ENCODE results near the gene FGF22. TPM values are rescaled to one million over a fixed set of nuclear protein-coding genes. Genes with fewer than 3 reads are reported as not detected.

FGF22 gene
- total and polyA plus RNA-seq, 10 of the 15 experiments (the other 5 are each of a cell fraction or from before 2014, with no cell fraction given) = 0.05 TPM; not detected in 9

Other genes with a start within 250 kb of the FGF22 start
Only the 7 nearest of the 20 such genes appear.
- gene BSG, start 67.3 kb upstream of the FGF22 start, total RNA-seq (2014; rRNA removed) = 209 and 247 TPM in 2 replicates
- gene BSG, start 67.3 kb upstream of the FGF22 start, total RNA-seq (2014; rRNA removed; fragmentation: Illumina TruSeq; extraction: Trizol) = 53.5 and 64.8 TPM in 2 replicates
- gene BSG, start 67.3 kb upstream of the FGF22 start, total RNA-seq (2021) = 244 and 253 TPM in 2 replicates
- gene BSG, start 67.3 kb upstream of the FGF22 start, polyA plus RNA-seq (2011; rRNA removed) = 66.3 and 248 TPM in 2 replicates
- 22.1 and 60.8 TPM in 2 replicates for gene BSG, start 67.3 kb upstream of the FGF22 start, polyA plus RNA-seq (2014; fragmentation: Illumina TruSeq; extraction: Trizol)
- 1 to 10 TPM; 2.8 to 9.5 TPM for gene BSG, start 67.3 kb upstream of the FGF22 start, polyA plus RNA-seq (2014; fragmentation: Nextera tagmentation; extraction: Ambion mirVana)
- gene BSG, start 67.3 kb upstream of the FGF22 start, polyA plus RNA-seq (2014; rRNA removed) = 151 and 202 TPM in 2 replicates
- gene BSG, start 67.3 kb upstream of the FGF22 start, polyA plus RNA-seq (2016; fragmentation: Nextera tagmentation; extraction: Ambion mirVana) = 100 to 1,000 TPM; 288 to 297 TPM
- gene HCN2, start 50.0 kb upstream of the FGF22 start, total RNA-seq (2014; rRNA removed) = 0.11 TPM in 1 of 2 replicates, not detected in the other
- 0.04 TPM in 1 of 2 replicates, not detected in the other for gene HCN2, start 50.0 kb upstream of the FGF22 start, total RNA-seq (2014; rRNA removed; fragmentation: Illumina TruSeq; extraction: Trizol)
- 0.45 and 0.54 TPM in 2 replicates for gene HCN2, start 50.0 kb upstream of the FGF22 start, total RNA-seq (2021)
- gene HCN2, start 50.0 kb upstream of the FGF22 start, polyA plus RNA-seq (2011; rRNA removed) = 0.05 TPM in 1 of 2 replicates, not detected in the other
- gene HCN2, start 50.0 kb upstream of the FGF22 start, polyA plus RNA-seq (2014; fragmentation: Illumina TruSeq; extraction: Trizol) = 0.01 TPM in 1 of 2 replicates, not detected in the other
- gene HCN2, start 50.0 kb upstream of the FGF22 start, polyA plus RNA-seq (2014; fragmentation: Nextera tagmentation; extraction: Ambion mirVana) = not detected
- gene HCN2, start 50.0 kb upstream of the FGF22 start, polyA plus RNA-seq (2014; rRNA removed) = 0.09 and 0.13 TPM in 2 replicates
- gene HCN2, start 50.0 kb upstream of the FGF22 start, polyA plus RNA-seq (2016; fragmentation: Nextera tagmentation; extraction: Ambion mirVana) = not detected
- gene POLRMT, start 6.3 kb upstream of the FGF22 start, total RNA-seq (2014; rRNA removed) = 36.5 and 42.8 TPM in 2 replicates
- gene POLRMT, start 6.3 kb upstream of the FGF22 start, total RNA-seq (2014; rRNA removed; fragmentation: Illumina TruSeq; extraction: Trizol) = 22.0 and 22.8 TPM in 2 replicates
- 57.6 and 59.8 TPM in 2 replicates for gene POLRMT, start 6.3 kb upstream of the FGF22 start, total RNA-seq (2021)
- 16.6 and 54.0 TPM in 2 replicates for gene POLRMT, start 6.3 kb upstream of the FGF22 start, polyA plus RNA-seq (2011; rRNA removed)
- gene POLRMT, start 6.3 kb upstream of the FGF22 start, polyA plus RNA-seq (2014; fragmentation: Illumina TruSeq; extraction: Trizol) = 7.3 and 30.8 TPM in 2 replicates
- 10 to 100 TPM in 1 of 2 experiments, 1 to 10 TPM in 1; 9.9 to 27.9 TPM for gene POLRMT, start 6.3 kb upstream of the FGF22 start, polyA plus RNA-seq (2014; fragmentation: Nextera tagmentation; extraction: Ambion mirVana)
- gene POLRMT, start 6.3 kb upstream of the FGF22 start, polyA plus RNA-seq (2014; rRNA removed) = 38.4 and 52.6 TPM in 2 replicates
- 10 to 100 TPM; 28.1 to 44.7 TPM for gene POLRMT, start 6.3 kb upstream of the FGF22 start, polyA plus RNA-seq (2016; fragmentation: Nextera tagmentation; extraction: Ambion mirVana)
- gene RNF126, start 23.3 kb downstream of the FGF22 start, total RNA-seq (2014; rRNA removed) = 81.3 and 100 TPM in 2 replicates
- 13.5 and 19.2 TPM in 2 replicates for gene RNF126, start 23.3 kb downstream of the FGF22 start, total RNA-seq (2014; rRNA removed; fragmentation: Illumina TruSeq; extraction: Trizol)
- 78.3 and 90.2 TPM in 2 replicates for gene RNF126, start 23.3 kb downstream of the FGF22 start, total RNA-seq (2021)
- gene RNF126, start 23.3 kb downstream of the FGF22 start, polyA plus RNA-seq (2011; rRNA removed) = 4.5 and 8.9 TPM in 2 replicates
- gene RNF126, start 23.3 kb downstream of the FGF22 start, polyA plus RNA-seq (2014; fragmentation: Illumina TruSeq; extraction: Trizol) = 0.90 and 5.2 TPM in 2 replicates
- under 1 TPM; 0.45 to 0.73 TPM for gene RNF126, start 23.3 kb downstream of the FGF22 start, polyA plus RNA-seq (2014; fragmentation: Nextera tagmentation; extraction: Ambion mirVana)
- 84.2 and 98.4 TPM in 2 replicates for gene RNF126, start 23.3 kb downstream of the FGF22 start, polyA plus RNA-seq (2014; rRNA removed)
- 10 to 100 TPM; 81.9 to 85.7 TPM for gene RNF126, start 23.3 kb downstream of the FGF22 start, polyA plus RNA-seq (2016; fragmentation: Nextera tagmentation; extraction: Ambion mirVana)
- gene FSTL3, start 36.5 kb downstream of the FGF22 start, total RNA-seq (2014; rRNA removed) = 10.2 and 10.3 TPM in 2 replicates
- 4.3 and 4.5 TPM in 2 replicates for gene FSTL3, start 36.5 kb downstream of the FGF22 start, total RNA-seq (2014; rRNA removed; fragmentation: Illumina TruSeq; extraction: Trizol)
- gene FSTL3, start 36.5 kb downstream of the FGF22 start, total RNA-seq (2021) = 10.9 and 12.0 TPM in 2 replicates
- 8.4 and 13.5 TPM in 2 replicates for gene FSTL3, start 36.5 kb downstream of the FGF22 start, polyA plus RNA-seq (2011; rRNA removed)
- gene FSTL3, start 36.5 kb downstream of the FGF22 start, polyA plus RNA-seq (2014; fragmentation: Illumina TruSeq; extraction: Trizol) = 2.4 and 2.7 TPM in 2 replicates
- gene FSTL3, start 36.5 kb downstream of the FGF22 start, polyA plus RNA-seq (2014; fragmentation: Nextera tagmentation; extraction: Ambion mirVana) = under 1 TPM; 0.42 to 0.79 TPM
- 10.5 and 12.5 TPM in 2 replicates for gene FSTL3, start 36.5 kb downstream of the FGF22 start, polyA plus RNA-seq (2014; rRNA removed)
- 1 to 10 TPM; 2.4 TPM for gene FSTL3, start 36.5 kb downstream of the FGF22 start, polyA plus RNA-seq (2016; fragmentation: Nextera tagmentation; extraction: Ambion mirVana)
- not detected in 2 replicates for gene PRSS57, start 55.6 kb downstream of the FGF22 start, total RNA-seq (2014; rRNA removed)
- not detected in 2 replicates for gene PRSS57, start 55.6 kb downstream of the FGF22 start, total RNA-seq (2014; rRNA removed; fragmentation: Illumina TruSeq; extraction: Trizol)
- not detected in 2 replicates for gene PRSS57, start 55.6 kb downstream of the FGF22 start, total RNA-seq (2021)
- not detected in 2 replicates for gene PRSS57, start 55.6 kb downstream of the FGF22 start, polyA plus RNA-seq (2011; rRNA removed)
- gene PRSS57, start 55.6 kb downstream of the FGF22 start, polyA plus RNA-seq (2014; fragmentation: Illumina TruSeq; extraction: Trizol) = not detected in 2 replicates
- not detected for gene PRSS57, start 55.6 kb downstream of the FGF22 start, polyA plus RNA-seq (2014; fragmentation: Nextera tagmentation; extraction: Ambion mirVana)
- not detected in 2 replicates for gene PRSS57, start 55.6 kb downstream of the FGF22 start, polyA plus RNA-seq (2014; rRNA removed)
- not detected for gene PRSS57, start 55.6 kb downstream of the FGF22 start, polyA plus RNA-seq (2016; fragmentation: Nextera tagmentation; extraction: Ambion mirVana)
- 0.38 and 0.62 TPM in 2 replicates for gene PALM, start 69.1 kb downstream of the FGF22 start, total RNA-seq (2014; rRNA removed)
- gene PALM, start 69.1 kb downstream of the FGF22 start, total RNA-seq (2014; rRNA removed; fragmentation: Illumina TruSeq; extraction: Trizol) = 0.14 and 0.18 TPM in 2 replicates
- 0.37 and 0.95 TPM in 2 replicates for gene PALM, start 69.1 kb downstream of the FGF22 start, total RNA-seq (2021)
- gene PALM, start 69.1 kb downstream of the FGF22 start, polyA plus RNA-seq (2011; rRNA removed) = 0.24 and 0.60 TPM in 2 replicates
- 0.13 TPM in 1 of 2 replicates, not detected in the other for gene PALM, start 69.1 kb downstream of the FGF22 start, polyA plus RNA-seq (2014; fragmentation: Illumina TruSeq; extraction: Trizol)
- gene PALM, start 69.1 kb downstream of the FGF22 start, polyA plus RNA-seq (2014; fragmentation: Nextera tagmentation; extraction: Ambion mirVana) = not detected
- 0.16 and 0.28 TPM in 2 replicates for gene PALM, start 69.1 kb downstream of the FGF22 start, polyA plus RNA-seq (2014; rRNA removed)
- gene PALM, start 69.1 kb downstream of the FGF22 start, polyA plus RNA-seq (2016; fragmentation: Nextera tagmentation; extraction: Ambion mirVana) = under 1 TPM; 0.09 to 0.16 TPM

All from GM12878 (cell line).